Liver (tissue), 3 donors: ENCODE data around the gene PAK2.

Source experiments
- EGR1 ChIP-seq, 2 donors: IDR thresholded peaks; 2 replicates each; pipeline ENCODE4 v1.6.1; 2016 to 2018; ENCODE audit warnings: antibody characterized with exemption in 2 of 2, low read depth in 2 of 2
- NR2F2 ChIP-seq: IDR thresholded peaks from 2 replicates; pipeline ENCODE4 v1.6.1; 2016; ENCODE audit warnings: antibody characterized with exemption
- RXRA ChIP-seq, 2 donors: IDR thresholded peaks; 2 replicates each; pipeline ENCODE4 v1.6.1; 2017 to 2018; ENCODE audit warnings: antibody characterized with exemption in 2 of 2, mild to moderate bottlenecking in 1 of 2
- YY1 ChIP-seq: IDR thresholded peaks from 2 replicates; pipeline ENCODE4 v1.6.1; 2016; ENCODE audit warnings: antibody characterized with exemption, mild to moderate bottlenecking
- TF ChIP-seq, protein P1 (sequence below): fragments of 150-350 bp; IDR thresholded peaks from 2 replicates; pipeline ENCODE4 v1.5.1; 2017; ENCODE audit warnings: improper control_type of control experiment, low read depth, low read length; ENCODE audit not compliant: missing input control
- donor health status: healthy.
- donor health status: healthy.

DNA sequence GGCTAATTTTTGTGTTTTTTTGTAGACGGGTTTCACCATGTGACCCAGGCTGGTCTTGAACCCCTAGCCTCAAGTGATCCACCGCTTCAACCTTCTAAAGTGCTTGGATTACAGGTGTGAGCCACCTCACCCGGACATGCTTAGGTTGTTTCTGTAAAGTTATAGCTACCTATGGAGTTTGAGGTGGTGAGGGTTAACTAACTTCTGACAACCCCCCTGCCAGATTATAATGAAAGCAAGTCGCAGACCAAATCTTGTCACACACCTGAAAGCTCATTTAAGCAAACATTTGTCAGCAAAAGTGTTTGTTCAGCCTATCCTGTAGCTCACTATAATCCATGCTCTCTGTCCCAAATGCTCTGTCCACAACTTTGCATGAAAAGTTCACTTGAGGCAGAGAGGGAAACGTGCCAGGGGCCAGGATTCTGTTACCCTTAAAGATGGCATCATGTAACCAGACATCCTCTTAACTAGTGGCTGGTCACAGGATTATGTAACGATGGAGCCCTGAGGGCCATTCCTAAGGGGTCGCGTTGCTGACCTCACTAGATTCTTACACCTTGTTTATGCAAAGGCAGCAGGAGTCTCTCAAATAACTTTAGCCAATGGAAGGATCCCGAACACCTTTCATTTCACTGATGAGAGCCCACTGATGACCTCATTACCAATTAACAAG is 103.9 kb downstream of the PAK2 start:
- no peak for TF ChIP-seq YY1
- TF ChIP-seq, protein P1, sequence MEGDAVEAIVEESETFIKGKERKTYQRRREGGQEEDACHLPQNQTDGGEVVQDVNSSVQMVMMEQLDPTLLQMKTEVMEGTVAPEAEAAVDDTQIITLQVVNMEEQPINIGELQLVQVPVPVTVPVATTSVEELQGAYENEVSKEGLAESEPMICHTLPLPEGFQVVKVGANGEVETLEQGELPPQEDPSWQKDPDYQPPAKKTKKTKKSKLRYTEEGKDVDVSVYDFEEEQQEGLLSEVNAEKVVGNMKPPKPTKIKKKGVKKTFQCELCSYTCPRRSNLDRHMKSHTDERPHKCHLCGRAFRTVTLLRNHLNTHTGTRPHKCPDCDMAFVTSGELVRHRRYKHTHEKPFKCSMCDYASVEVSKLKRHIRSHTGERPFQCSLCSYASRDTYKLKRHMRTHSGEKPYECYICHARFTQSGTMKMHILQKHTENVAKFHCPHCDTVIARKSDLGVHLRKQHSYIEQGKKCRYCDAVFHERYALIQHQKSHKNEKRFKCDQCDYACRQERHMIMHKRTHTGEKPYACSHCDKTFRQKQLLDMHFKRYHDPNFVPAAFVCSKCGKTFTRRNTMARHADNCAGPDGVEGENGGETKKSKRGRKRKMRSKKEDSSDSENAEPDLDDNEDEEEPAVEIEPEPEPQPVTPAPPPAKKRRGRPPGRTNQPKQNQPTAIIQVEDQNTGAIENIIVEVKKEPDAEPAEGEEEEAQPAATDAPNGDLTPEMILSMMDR = no peak
- no peak for TF ChIP-seq EGR1 (IDR thresholded peaks at IDR 0.05; ENCODE audit: low read depth in 2 of 2)
- TF ChIP-seq NR2F2 = no peak
- no peak for TF ChIP-seq RXRA (IDR thresholded peaks at IDR 0.05)
